Neural crest cell (in vitro differentiated cells): ENCODE measurements around the gene GALNT5. TPM values are rescaled to one million over a fixed set of nuclear protein-coding genes. Genes with fewer than 3 reads are reported as not detected.
"Not testable (repeated sequence)": the region's sequence is repeated elsewhere in the genome, so short reads cannot be mapped to it uniquely, and the experiment has no call there.

Source experiments
- DNase-seq: peaks from one replicate; pipeline ENCODE4 v3.0.0; 2021; ENCODE audit warnings: low read depth, mixed read lengths, low spot score
- H3K27ac Mint-ChIP-seq: one replicate; pipeline ENCODE4 v1.8.0; 2021; ENCODE audit warnings: mild to moderate bottlenecking, mixed read lengths; ENCODE audit not compliant: unreplicated experiment
- H3K27me3 Mint-ChIP-seq: 2 replicates; pipeline ENCODE4 v1.8.0; 2021; ENCODE audit warnings: low read depth, mild to moderate bottlenecking, mixed read lengths
- H3K36me3 Mint-ChIP-seq: 2 replicates; pipeline ENCODE4 v1.8.0; 2021; ENCODE audit warnings: low read depth, mild to moderate bottlenecking, mixed read lengths
- H3K4me1 Mint-ChIP-seq: 2 replicates; pipeline ENCODE4 v1.8.0; 2021; ENCODE audit warnings: mixed read lengths
- H3K4me3 Mint-ChIP-seq: one replicate; pipeline ENCODE4 v1.8.0; 2021; ENCODE audit warnings: mild to moderate bottlenecking, mixed read lengths
- H3K9me3 Mint-ChIP-seq: 2 replicates; pipeline ENCODE4 v1.8.0; 2021; ENCODE audit warnings: mixed read lengths
- CTCF ChIP-seq: fragments of 200-600 bp; sonication (generic); conservative IDR thresholded peaks from 2 replicates; pipeline ENCODE4 v1.5.0; 2021; ENCODE audit warnings: antibody characterized with exemption, mild to moderate bottlenecking
- total RNA-seq: library from RNA; stranded (reverse); gene quantifications from 2 replicates; pipeline ENCODE4 v1.2.1, GENCODE V29; 2021

The GALNT5 gene
- total RNA-seq, 1 donor from 2014 or later: 0.12 TPM

GRCh38 chr2:157271590-157272203 is 14.2 kb downstream of the GALNT5 start:
- no peak for TF ChIP-seq CTCF
- no peak for DNase-seq
- Mint-ChIP-seq H3K4me1 (no peaks in the 10 kb centered on the region), H3K27me3 (peaks cover 52% of the 10 kb centered on the region), H3K4me3 (no peak overlapping the region), H3K9me3 (peaks cover 4% of the 10 kb centered on the region), H3K27ac (no peak overlapping the region), H3K36me3 (no peaks in the 10 kb centered on the region)

- not testable (repeated sequence) for H3K27ac Mint-ChIP-seq, H3K4me3 Mint-ChIP-seq, H3K27me3 Mint-ChIP-seq, H3K9me3 Mint-ChIP-seq, H3K4me1 Mint-ChIP-seq, DNase-seq, H3K36me3 Mint-ChIP-seq
Observed at GRCh38 chr2:157279311-157279710, 21.8 kb downstream of the GALNT5 start.

- Mint-ChIP-seq H3K4me1 (no peaks in the 10 kb centered on the region), H3K4me3 (no peak overlapping the region), H3K27ac (no peak overlapping the region)
Observed at GRCh38 chr2:157281316-157281715, 23.8 kb downstream of the GALNT5 start.

GRCh38 chr2:157283468-157283867 is 26.0 kb downstream of the GALNT5 start:
- Mint-ChIP-seq H3K36me3 (peaks cover 2% of the 10 kb centered on the region), H3K4me1 (no peaks in the 10 kb centered on the region), H3K9me3 (peaks cover 5% of the 10 kb centered on the region), H3K27me3 (no peaks in the 10 kb centered on the region), H3K4me3 (no peak overlapping the region), H3K27ac (no peak overlapping the region)
- no peak for TF ChIP-seq CTCF
- no peak for DNase-seq

More at GRCh38 chr2:157281316-157281715, 23.8 kb downstream of the GALNT5 start:
- H3K36me3 Mint-ChIP-seq: peaks cover 2% of the 10 kb centered on the region
- TF ChIP-seq CTCF: no peak
- no peak for DNase-seq
- peaks cover 5% of the 10 kb centered on the region for H3K9me3 Mint-ChIP-seq
- H3K27me3 Mint-ChIP-seq: peaks cover 4% of the 10 kb centered on the region

GRCh38 chr2:157287160-157287559 is 29.7 kb downstream of the GALNT5 start:
- TF ChIP-seq CTCF: no peak
- no peaks in the 10 kb centered on the region for H3K27me3 Mint-ChIP-seq
- no peaks in the 10 kb centered on the region for H3K4me1 Mint-ChIP-seq
- H3K9me3 Mint-ChIP-seq: no peaks in the 10 kb centered on the region
- no peak for DNase-seq
- no peak overlapping the region for H3K27ac Mint-ChIP-seq
- H3K36me3 Mint-ChIP-seq: no peaks in the 10 kb centered on the region
- H3K4me3 Mint-ChIP-seq: no peak overlapping the region

GRCh38 chr2:157290525-157290924 is 33.0 kb downstream of the GALNT5 start:
- TF ChIP-seq CTCF: no peak
- Mint-ChIP-seq H3K4me3 (no peak overlapping the region), H3K27ac (no peak overlapping the region)

More at GRCh38 chr2:157290525-157290924, 33.0 kb downstream of the GALNT5 start:
- H3K9me3 Mint-ChIP-seq: no peaks in the 10 kb centered on the region
- H3K4me1 Mint-ChIP-seq: no peaks in the 10 kb centered on the region
- H3K27me3 Mint-ChIP-seq: peaks cover 6% of the 10 kb centered on the region
- no peak for DNase-seq
- H3K36me3 Mint-ChIP-seq: no peaks in the 10 kb centered on the region
